Forelimb muscle (tissue), 1 donor: ENCODE data around the gene IQCH. TPM values are rescaled to one million over a fixed set of nuclear protein-coding genes. Genes with fewer than 3 reads are reported as not detected.
"Not testable (repeated sequence)": the region's sequence is repeated elsewhere in the genome, so short reads cannot be mapped to it uniquely, and the experiment has no call there.

Experiments
- DNase-seq: peaks from one replicate; pipeline ENCODE4 v3.0.0-alpha.2; 2013; ENCODE audit warnings: low read depth
- polyA plus RNA-seq: library from polyadenylated mRNA; unstranded; fragments of 120-200 nt; gene quantifications from one replicate; pipeline ENCODE4 v1.2.1, GENCODE V29; 2013; ENCODE audit not compliant: insufficient read length

Gene IQCH
- polyA plus RNA-seq, 1 donor: 0.94 TPM

DNA sequence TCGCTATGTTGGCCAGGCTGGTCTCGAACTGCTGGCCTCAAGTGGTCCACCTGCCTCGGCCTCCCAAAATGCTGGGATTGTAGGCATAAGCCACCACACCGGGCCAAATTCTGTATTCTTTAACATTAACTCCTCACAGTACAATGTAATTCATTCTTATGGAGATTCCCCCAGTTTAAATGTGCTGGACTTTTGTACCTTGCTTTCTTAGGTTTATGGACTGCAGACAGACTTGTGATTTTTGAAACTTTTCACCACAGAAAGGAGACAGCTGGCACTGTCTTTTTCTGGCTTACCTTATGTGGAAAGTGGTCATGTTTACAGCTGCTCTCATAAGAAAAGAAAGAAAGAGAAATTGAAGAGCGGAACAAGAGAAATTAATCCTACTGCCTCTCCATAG lies 103.8 kb downstream of the IQCH start:
- no peak for DNase-seq

DNA sequence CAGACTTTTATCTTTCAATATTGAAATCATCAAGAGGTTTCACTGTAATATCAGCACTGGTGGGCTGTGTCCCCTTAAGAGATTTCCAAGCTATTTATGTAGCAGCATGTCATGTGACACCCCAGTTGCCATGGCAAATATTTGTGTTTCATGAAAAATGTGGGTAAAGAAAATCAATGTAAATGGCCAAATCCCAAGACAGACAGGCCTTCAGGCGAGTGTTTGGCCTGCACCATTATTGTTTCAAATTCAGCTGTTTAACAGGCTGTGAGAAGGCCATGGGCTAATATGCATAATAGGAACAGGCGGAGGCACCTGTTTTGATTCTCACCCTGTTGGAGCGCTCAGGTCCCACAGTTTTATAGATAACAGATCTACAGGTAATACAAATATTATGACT lies 104.2 kb downstream of the IQCH start:
- no peak for DNase-seq

DNA sequence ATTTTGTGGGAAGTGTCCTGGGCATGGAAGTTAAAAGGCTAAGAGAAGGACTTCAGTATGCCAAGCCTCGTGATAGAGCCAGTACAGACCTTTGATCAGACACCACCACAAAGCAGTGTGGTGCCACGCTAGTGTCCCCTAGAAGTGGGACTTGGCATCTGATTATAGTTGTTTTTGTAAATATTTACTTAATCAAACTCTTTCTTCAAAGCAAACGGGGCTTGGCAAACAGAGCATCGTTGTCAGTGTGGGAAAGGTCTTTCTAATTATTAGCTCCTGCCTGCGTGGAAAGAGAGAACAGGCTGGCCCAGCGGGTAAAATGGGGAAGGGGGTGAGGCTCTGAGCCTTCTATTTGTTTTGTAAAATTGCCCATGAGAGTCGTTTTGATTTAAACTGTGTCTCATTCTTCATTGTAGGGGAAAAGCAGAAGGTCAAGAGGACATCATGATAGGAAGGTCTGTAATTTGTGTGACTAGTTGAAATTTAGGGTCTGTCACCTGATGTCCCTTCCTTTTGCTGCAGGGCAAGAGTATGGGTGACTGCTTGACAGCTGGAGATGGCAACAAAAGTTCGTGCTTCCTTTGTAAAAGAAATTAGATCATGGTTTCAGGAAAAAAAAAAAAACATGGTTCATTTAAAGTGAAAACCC lies 105.0 kb downstream of the IQCH start:
- DNase-seq: no peak

DNA sequence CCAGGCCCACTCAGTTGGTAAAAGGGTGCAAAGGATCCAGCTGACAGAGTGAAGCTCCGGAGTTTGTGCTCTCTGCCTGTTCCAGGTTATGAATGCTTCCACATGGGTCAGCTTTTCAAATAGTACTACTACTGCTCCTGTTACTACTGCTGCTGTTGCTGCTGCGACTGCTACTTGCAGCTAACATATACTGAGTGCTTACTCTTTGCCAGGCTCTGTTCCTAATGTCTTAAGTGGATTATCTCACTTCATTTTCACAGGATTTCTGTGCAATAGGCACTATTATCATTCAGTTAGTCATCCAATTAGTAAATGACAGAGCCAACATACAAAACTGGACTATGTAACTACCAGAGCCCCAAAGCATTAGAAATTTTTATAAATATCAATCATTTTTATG lies 106.5 kb downstream of the IQCH start:
- DNase-seq: no peak

DNA sequence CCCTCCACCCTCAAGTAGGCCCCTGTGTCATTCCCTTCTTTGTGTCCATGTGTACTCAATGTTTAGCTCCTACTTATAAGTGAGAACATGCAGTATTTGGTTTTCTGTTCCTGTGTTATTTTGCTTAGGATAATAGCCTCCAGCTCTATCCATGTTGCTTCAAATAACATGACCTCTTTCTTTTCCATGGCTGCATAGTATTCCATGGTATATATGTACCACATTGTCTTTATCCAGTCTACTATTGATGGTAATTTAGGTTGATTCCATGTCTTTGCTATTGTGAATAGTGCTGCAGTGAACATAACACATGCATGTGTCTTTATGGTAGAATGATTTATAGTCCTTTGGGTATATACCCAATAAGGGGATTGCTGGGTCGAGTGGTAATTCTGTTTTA lies 109.1 kb downstream of the IQCH start:
- not testable (repeated sequence) for DNase-seq

DNA sequence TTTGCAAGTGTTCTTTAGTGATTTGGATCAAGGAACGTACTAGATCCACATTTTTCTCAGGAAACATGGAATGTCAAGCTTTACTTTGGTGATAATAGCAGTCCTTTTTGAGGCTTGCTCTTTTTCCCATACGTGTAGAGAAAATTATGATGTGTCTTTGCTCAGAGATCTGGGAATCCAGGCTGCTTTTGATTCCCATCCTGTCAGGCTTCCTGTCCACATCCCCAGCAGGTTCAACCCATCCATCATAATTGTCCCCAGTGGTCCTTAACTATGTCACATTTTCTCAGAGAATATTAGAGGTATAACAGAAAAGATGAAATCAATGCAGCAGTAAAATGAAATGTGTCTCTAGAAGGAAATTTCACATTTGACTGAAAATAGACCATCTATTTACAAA lies 111.4 kb downstream of the IQCH start:
- DNase-seq: no peak

DNA sequence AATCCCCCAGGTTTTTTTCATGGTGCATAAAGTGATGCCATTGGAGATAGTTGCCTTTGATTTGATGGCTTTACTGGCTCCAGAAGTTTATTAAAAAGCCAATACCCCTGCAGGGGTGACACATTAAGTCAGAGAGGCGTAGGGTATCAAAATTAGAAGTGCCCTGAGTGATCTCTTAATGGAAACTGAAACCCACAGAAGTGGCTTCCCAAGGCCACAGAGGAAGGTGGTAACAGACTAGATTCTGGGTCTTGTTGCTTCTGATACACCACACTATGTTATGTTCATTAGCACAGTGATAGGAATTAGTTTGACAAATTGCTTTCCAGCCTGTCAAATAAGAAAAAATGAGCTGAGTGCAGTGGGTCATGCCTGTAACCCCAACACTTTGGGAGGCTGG lies 112.3 kb downstream of the IQCH start:
- DNase-seq: no peak

DNA sequence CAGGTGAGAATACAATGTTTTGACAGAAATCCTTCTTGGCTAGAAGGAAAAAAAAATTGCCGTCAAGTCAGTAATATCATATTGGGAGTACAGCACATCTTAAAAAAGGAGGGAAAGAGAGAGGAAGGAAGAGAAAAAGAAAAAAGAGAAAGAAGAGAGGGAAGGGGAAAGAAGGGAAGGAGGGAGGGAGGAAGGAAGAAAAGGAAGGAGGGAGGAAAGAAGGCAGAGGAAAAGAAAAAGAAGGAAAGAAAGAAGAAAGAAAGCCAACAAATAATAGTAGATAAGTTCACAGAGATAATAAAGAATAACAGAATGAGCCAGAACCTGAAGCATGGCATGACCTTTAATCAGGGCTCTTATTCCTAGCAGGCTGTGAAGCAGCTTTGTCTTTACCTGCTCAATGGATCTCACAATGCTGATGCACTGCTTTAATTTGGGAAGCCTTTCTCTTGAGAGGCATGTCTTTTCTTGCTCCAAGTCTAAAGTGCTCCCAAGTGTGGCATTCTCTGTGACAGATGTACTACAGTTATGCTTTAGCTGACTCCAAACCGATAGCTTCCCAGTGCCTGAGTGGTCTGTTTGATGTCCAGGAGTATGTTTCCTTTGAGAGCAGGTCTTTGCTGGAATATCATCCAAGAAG lies 114.9 kb downstream of the IQCH start:
- no peak for DNase-seq

DNA sequence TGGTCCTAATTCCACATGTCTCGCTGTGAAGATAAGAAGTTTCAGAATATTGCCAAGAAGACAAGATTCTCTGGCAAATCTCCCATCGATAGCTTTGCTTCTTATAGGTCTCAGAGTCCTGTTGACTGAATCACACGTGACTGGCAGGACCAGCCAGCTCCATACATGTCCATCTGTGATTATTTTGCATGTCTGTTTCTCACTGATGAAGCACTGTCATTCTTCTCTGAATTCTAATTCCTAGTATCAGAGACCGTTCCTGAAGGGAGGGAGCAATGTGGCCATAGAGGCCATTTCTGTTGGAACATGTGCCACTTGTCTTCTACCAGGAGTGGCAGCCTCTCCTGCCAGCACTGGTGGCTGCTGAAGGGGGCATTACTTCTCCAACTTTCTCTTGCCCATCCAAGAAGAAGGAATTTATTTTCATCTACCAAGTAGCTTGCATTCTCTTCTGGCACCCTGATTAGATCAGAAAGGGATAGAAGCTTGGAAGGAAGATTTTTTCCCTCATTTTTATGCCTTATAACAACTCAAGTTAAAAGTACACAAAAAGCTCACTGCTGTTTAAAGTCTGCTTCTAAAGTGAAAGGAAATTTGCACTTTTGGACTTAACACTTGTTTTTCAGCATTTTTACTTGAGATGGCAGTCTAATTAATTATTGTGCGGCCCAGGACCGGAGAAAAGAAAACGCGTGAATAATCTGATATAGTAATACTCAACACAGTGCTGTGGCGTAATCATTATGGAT lies 115.8 kb downstream of the IQCH start:
- no peak for DNase-seq

DNA sequence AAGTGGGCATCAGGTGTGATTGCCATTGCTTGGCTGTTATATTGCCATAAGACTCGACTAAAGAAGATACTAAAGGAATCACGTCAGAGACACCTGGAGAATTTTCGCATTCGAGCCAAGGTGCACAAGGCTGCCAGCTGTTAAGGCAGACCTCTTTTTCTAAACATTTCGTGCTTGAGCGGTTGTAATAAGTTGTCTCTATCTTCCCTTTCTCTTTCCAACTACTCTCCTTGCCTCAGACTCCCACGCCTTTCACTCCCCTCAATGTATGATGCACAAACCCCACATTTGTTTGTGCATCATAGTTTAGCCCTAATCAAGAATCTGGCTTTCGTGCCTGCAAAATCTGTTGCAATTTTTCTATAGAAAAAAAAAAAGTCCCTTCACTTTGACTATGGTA lies 118.0 kb downstream of the IQCH start:
- no peak for DNase-seq

DNA sequence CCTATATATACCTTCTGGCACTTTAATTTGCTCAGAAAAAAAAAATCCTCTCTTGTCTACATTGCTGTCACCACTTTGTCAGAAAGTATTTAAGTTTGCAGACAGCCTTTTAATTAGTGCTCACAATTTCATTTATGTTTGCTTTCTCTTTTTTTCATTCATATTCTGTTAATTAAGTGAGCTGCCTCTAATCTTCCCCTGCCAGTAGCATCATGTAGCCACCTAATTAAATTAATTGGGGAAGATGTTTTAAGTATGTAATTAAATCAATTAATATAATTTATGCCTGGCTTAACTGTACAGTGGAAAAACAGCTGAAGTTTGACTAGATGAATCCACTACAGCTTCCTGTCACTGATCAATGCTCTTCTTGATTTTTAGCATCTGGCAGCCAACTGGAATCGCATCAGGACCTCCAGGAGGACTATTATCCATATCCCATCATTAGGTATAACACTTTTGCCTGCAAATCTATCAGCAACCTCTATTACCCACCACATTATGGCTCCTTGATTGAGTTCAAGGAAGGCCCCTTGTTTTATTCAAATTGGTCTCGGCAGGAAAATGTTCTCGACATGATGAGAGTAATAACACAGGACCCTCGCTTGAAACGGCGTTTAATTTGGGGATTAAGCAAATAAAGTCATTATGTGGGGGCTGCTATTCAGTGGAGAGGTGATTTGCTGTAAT lies 118.5 kb downstream of the IQCH start:
- DNase-seq: no peak

DNA sequence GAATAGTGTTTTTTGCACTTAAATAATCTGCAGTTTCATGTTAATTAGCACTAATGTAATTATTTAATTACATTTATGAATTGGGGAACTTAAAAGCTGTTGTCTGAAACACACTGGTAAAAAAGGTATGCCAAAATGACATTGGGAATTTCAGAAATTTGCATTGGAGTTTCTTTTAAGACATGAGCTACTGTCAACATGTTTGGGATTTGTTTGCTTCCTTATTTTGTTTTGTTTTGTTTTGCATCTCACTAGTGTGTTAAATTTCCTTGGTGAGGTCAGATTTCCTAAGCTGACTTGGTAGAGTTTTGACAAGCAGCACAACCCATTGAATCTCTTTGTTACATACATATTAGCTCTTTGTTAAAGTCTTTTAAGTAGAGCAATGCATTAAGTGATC lies 119.4 kb downstream of the IQCH start:
- no peak for DNase-seq

DNA sequence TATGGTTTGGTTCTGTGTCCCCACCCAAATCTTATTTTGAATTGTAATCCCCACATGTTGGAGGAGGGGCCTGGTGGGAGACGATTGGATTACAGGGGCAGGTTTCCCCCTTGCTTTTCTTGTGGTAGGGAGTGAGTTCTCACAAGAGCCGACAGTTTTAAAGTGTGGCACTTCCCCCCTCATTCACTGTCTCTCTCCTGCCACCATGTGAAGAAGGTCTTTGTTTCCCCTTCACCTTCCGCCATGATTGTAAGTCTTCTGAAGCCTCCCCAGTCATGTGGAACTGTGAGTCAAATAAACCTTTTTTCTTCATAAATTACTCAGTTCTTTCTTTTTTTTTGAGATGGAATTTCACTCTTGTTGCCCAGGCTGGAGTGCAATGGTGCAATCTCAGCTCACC lies 124.9 kb downstream of the IQCH start:
- DNase-seq: no peak

DNA sequence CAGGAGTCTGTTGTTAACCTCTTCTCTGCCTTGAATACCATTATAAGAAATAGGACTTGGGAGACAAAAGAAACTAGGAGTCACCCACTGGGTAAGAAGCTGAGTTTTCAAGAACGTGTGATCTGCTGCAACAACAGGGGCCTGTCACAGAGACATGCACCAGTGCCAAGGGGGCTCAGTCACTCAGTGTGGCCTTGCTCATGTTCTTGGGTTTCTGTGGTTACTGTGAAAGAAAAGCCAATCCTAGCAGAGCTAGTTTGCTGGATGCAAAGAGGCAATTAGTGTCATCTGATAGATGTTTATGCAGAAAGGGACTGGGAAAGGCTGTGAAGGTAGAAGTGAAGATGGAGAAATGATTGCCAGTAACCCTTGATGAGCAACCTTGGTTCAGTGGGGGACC lies 126.3 kb downstream of the IQCH start:
- DNase-seq: no peak

DNA sequence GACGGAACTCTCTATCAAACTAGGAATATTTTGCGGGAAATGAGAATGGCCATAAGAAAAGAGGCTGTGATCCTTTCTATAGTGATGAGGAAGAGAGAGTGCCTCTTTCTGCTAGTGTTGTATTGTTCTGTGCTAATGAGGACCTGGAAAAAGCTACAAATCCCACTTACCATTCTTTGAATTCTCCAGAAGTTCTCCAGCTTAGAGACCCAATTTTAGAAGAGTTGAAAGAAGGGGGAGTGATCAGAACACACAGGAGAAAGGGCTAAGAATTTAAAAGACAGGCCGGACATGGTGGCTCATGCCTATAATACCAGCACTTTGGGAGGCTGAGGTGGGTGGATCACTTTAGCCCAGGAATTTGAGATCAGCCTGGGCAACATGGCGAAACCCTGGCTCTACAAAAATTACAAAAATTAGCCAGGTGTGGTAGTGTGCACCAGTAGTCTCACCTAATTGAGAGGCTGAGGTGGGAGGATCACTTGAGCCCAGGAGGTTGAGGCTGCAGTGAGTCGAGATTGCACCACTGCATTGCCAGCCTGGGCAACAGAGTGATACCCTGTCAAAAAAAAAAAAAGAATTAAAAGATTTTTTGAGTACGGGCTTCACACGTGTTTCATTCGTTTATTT lies 126.9 kb downstream of the IQCH start:
- no peak for DNase-seq

DNA sequence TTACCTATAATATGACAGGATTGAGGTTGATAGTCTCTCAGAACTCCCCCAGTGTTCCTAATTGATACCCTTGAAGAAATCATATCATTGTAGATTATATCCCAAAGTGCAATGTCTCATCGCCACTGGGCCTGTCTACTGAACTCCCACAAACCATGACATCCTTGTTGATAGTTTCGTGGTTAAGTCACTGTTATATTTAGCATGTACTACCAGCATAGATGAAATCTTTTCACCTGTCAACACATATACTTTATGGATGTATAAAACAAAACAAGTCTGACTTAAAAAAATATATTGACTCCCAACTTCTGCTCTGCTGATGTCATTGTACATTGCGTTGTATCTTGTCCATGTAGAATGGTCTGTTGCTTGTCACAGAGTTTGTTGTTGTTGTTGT lies 128.1 kb downstream of the IQCH start:
- DNase-seq: no peak

DNA sequence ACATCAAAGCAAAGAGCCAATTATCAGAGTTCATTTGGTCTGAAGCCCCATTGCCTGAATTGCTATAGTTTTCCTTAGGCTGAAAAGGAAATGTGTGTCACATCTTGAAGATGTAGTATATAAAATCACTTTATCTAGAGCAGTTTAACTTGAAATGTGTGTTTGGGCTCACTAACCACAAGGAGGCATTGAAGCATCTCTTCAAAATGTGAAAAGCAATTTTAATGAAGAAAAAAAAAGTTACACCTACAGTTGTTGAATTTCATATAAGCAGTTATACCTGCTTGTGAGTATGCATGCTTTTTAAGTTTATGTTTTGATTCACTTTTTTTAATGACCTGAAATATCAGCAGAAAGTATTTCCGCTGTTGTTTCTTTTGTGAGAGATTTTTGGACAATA lies 129.3 kb downstream of the IQCH start:
- DNase-seq: no peak

DNA sequence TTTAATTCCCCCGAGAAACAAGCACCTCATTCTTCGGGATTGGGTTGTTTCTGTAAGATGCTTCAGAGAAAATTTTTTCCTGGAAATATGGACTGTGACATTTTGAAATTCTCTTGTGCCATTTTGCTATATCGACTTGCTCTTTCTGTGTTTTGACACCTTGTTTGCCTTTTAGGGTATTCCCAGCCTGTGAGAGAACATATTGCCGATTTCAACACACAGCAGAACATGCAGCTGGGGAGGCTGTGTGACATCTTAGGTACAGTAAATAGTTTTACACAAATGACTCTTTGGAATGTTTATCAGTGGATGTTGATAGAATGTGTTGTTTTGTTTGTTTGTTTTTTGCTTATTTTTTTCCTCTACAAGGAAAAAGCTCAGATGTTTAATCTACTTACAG lies 130.2 kb downstream of the IQCH start:
- no peak for DNase-seq

DNA sequence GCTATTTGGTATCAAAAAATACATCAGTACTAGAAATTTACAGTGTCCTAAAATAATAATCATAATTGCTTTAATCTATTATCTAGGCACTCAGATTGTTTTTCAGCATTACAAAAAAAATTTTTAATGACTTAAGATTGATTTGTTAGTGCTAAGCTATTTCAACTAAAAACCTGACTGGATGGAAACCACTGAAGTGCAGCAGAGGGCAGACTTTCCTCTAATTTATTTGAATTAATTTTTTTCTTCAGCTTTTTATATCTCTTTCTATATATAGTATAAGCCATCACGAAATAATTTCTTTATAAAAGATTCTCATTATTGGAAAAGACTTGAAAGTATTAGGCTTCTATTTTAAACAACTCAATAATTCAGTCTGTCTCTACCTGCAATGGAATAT lies 131.4 kb downstream of the IQCH start:
- DNase-seq: no peak

DNA sequence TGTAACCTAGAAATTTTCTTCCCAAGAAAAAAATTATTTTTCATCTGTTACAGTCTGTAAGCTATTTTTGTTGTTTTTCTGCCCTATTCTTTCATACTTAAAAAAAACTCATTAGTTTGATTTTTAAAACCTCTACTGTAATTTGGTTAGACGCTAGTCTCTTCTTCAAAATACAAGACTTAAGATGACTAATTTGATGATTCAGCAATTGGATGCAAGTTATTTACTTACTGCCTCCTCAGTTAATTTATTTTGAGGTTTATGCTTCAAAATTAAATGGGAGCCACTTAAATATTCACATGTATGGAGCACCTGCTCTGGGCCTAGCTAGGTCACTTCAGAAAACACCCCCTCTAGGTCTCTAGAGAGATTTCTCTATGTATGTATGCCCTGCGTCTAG lies 132.4 kb downstream of the IQCH start:
- no peak for DNase-seq

DNA sequence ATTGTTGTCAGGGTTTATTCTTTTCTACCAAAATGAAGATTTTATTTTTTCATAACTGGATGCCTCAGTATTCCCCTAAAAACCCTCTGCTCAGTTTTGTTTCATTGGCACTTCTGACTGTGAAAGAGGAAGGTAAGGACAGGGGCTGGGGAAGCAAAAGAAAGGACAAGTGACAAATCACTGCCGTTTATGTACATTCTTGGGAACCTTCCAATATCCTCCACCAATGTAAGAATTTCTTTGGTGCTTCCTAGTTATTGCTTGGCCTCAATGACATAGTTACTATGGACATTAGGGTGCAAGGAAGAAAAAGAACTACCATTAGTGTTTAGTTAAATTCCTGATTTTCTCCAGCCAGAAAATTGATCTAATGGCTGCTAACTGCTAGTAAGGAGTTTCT lies 135.4 kb downstream of the IQCH start:
- DNase-seq: no peak
